H9 (cell line): ENCODE results near the gene PLXNA2. TPM values are rescaled to one million over a fixed set of nuclear protein-coding genes. Genes with fewer than 3 reads are reported as not detected.

ENCODE experiments used
- DNase-seq: peaks from one replicate; pipeline ENCODE4 v3.0.0-alpha.2; 2017
- H2AFZ ChIP-seq: one replicate; pipeline ENCODE4 v1.6.1; 2013; ENCODE audit warnings: mild to moderate bottlenecking, low read length, control low read depth, moderate library complexity
- H2AK5ac ChIP-seq: 2 replicates; pipeline ENCODE4 v1.6.1; 2013; ENCODE audit warnings: low read length, control low read depth, mixed read lengths; ENCODE audit not compliant: insufficient read length
- H2BK120ac ChIP-seq: one replicate; pipeline ENCODE4 v1.6.1; 2013; ENCODE audit warnings: low read depth, mild to moderate bottlenecking, low read length, control low read depth, inconsistent platforms; ENCODE audit not compliant: poor library complexity, severe bottlenecking
- H2BK12ac ChIP-seq: 2 replicates; pipeline ENCODE4 v1.6.1; 2013; ENCODE audit warnings: low read length, control low read depth, mixed read lengths, low read depth; ENCODE audit not compliant: insufficient read length
- H2BK15ac ChIP-seq: 2 replicates; pipeline ENCODE4 v1.6.1; 2013; ENCODE audit warnings: low read depth, low read length, control low read depth
- H2BK20ac ChIP-seq: one replicate; pipeline ENCODE4 v1.6.1; 2013; ENCODE audit warnings: low read depth, mild to moderate bottlenecking, low read length, control low read depth, inconsistent platforms; ENCODE audit not compliant: poor library complexity, severe bottlenecking
- H2BK5ac ChIP-seq: 2 replicates; pipeline ENCODE4 v1.6.1; 2013; ENCODE audit warnings: low read length, control low read depth, mixed read lengths; ENCODE audit not compliant: insufficient read length
- H3K14ac ChIP-seq: 2 replicates; pipeline ENCODE4 v1.6.1; 2013; ENCODE audit warnings: low read length, control low read depth; ENCODE audit not compliant: insufficient read depth
- H3K18ac ChIP-seq: 2 replicates; pipeline ENCODE4 v1.6.1; 2013; ENCODE audit warnings: low read depth, mild to moderate bottlenecking, mixed read lengths, low read length, control low read depth; ENCODE audit not compliant: insufficient read length
- H3K23ac ChIP-seq: 2 replicates; pipeline ENCODE4 v1.6.1; 2013; ENCODE audit warnings: low read length, control low read depth, mixed read lengths, low read depth; ENCODE audit not compliant: insufficient read length
- H3K23me2 ChIP-seq: 2 replicates; pipeline ENCODE4 v1.6.1; 2013; ENCODE audit warnings: low read depth, mild to moderate bottlenecking, mixed read lengths, low read length, control low read depth; ENCODE audit not compliant: insufficient read length, poor library complexity, severe bottlenecking
- H3K27ac ChIP-seq: 2 replicates; pipeline ENCODE4 v1.5.1; 2013; ENCODE audit warnings: low read length, control low read depth, mixed read lengths, low read depth; ENCODE audit not compliant: insufficient read length
- H3K27me3 ChIP-seq: 2 replicates; pipeline ENCODE4 v1.6.1; 2013; ENCODE audit warnings: low read length, control low read depth, inconsistent platforms; ENCODE audit not compliant: insufficient read depth
- H3K4ac ChIP-seq: 2 replicates; pipeline ENCODE4 v1.6.1; 2013; ENCODE audit warnings: low read depth, mild to moderate bottlenecking, control low read depth, inconsistent platforms, low read length, moderate library complexity
- H3K4me1 ChIP-seq: 2 replicates; pipeline ENCODE4 v1.6.1; 2013; ENCODE audit warnings: low read length, control low read depth, inconsistent platforms; ENCODE audit not compliant: insufficient read depth
- H3K4me2 ChIP-seq: 2 replicates; pipeline ENCODE4 v1.6.1; 2013; ENCODE audit warnings: low read length, control low read depth, mixed read lengths; ENCODE audit not compliant: insufficient read length, insufficient read depth
- H3K56ac ChIP-seq: 2 replicates; pipeline ENCODE4 v1.6.1; 2013; ENCODE audit warnings: low read depth, mild to moderate bottlenecking, mixed read lengths, low read length, control low read depth; ENCODE audit not compliant: insufficient read length
- H3K79me1 ChIP-seq: 2 replicates; pipeline ENCODE4 v1.6.1; 2013; ENCODE audit warnings: low read depth, mild to moderate bottlenecking, moderate library complexity, low read length, control low read depth, inconsistent platforms; ENCODE audit not compliant: insufficient read depth, poor library complexity, severe bottlenecking
- H3K79me2 ChIP-seq: 2 replicates; pipeline ENCODE4 v1.6.1; 2013; ENCODE audit warnings: low read length, control low read depth, inconsistent platforms; ENCODE audit not compliant: insufficient read depth
- H3K9ac ChIP-seq: 2 replicates; pipeline ENCODE4 v1.6.1; 2013; ENCODE audit warnings: low read length, control low read depth, mixed read lengths; ENCODE audit not compliant: insufficient read length; ENCODE audit errors: extremely low read depth
- H3K9me3 ChIP-seq: one replicate; pipeline ENCODE4 v1.6.1; 2013; ENCODE audit warnings: low read depth, low read length, inconsistent platforms; ENCODE audit not compliant: control insufficient read depth
- H3T11ph ChIP-seq: one replicate; pipeline ENCODE4 v1.6.1; 2013; ENCODE audit warnings: mild to moderate bottlenecking, low read length, control low read depth, inconsistent platforms
- H4K20me1 ChIP-seq: one replicate; pipeline ENCODE4 v1.6.1; 2013; ENCODE audit not compliant: control insufficient read depth, insufficient read length, insufficient read depth
- H4K5ac ChIP-seq: 2 replicates; pipeline ENCODE4 v1.6.1; 2013; ENCODE audit warnings: low read depth, mild to moderate bottlenecking, mixed read lengths, low read length, control low read depth; ENCODE audit not compliant: insufficient read length
- H4K8ac ChIP-seq: replicated peaks from 2 replicates; pipeline ENCODE4 v1.6.1; 2013; ENCODE audit warnings: low read length, control low read depth, mixed read lengths, low read depth; ENCODE audit not compliant: insufficient read length
- H4K91ac ChIP-seq: 2 replicates; pipeline ENCODE4 v1.6.1; 2013; ENCODE audit warnings: low read depth, mild to moderate bottlenecking, moderate library complexity, mixed read lengths, low read length, control low read depth; ENCODE audit not compliant: insufficient read length
- H3K27ac Mint-ChIP-seq, 3 experiments: 2 replicates in 2 of 3; 3 replicates in 1 of 3; pipeline ENCODE4 v1.8.0; 2020 to 2021; ENCODE audit warnings: mixed read lengths in 3 of 3, mild to moderate bottlenecking in 1 of 3, moderate library complexity in 1 of 3
- H3K27me3 Mint-ChIP-seq: 2 replicates; pipeline ENCODE4 v1.8.0; 2021; ENCODE audit warnings: low read depth, mild to moderate bottlenecking, moderate library complexity, mixed read lengths
- H3K36me3 Mint-ChIP-seq, 3 experiments: 2 replicates in 2 of 3; 3 replicates in 1 of 3; pipeline ENCODE4 v1.8.0; 2020 to 2021; ENCODE audit warnings: low read depth in 3 of 3, mixed read lengths in 3 of 3; ENCODE audit not compliant: insufficient read depth in 1 of 3
- H3K4me1 Mint-ChIP-seq, 2 experiments: 2 replicates each; pipeline ENCODE4 v1.8.0; 2020; ENCODE audit warnings: mixed read lengths in 2 of 2
- H3K4me3 Mint-ChIP-seq, 2 experiments: 2 replicates in 1 of 2; 3 replicates in 1 of 2; pipeline ENCODE4 v1.8.0; 2020 to 2021; ENCODE audit warnings: mild to moderate bottlenecking in 2 of 2, mixed read lengths in 2 of 2, moderate library complexity in 1 of 2
- H3K9me3 Mint-ChIP-seq, 2 experiments: 2 replicates in 1 of 2; 3 replicates in 1 of 2; pipeline ENCODE4 v1.8.0; 2020; ENCODE audit warnings: mild to moderate bottlenecking in 2 of 2, mixed read lengths in 2 of 2, moderate library complexity in 1 of 2
- CTCF ChIP-seq: fragments of 200-600 bp; sonication (generic); conservative IDR thresholded peaks from 3 replicates; pipeline ENCODE4 v1.8.0; 2021; ENCODE audit warnings: antibody characterized with exemption, mild to moderate bottlenecking
- WGBS: extraction: QIAGEN DNeasy Blood & Tissue Kit; methylation state at CpG from one replicate; pipeline ENCODE4 v1.1.7; 2013; ENCODE audit warnings: missing lambda C conversion rate, low lambda C conversion rate, mixed read lengths; ENCODE audit not compliant: insufficient read length; ENCODE audit errors: extremely low coverage; 5-methylcytosine and 5-hydroxymethylcytosine counted together
- total RNA-seq: library from RNA; stranded (reverse); gene quantifications from 2 replicates; pipeline ENCODE4 v1.2.1, GENCODE V29; 2021

Gene PLXNA2
- total RNA-seq, 1 experiment from 2014 or later, result 0.57 TPM

GRCh38 chr1:208137193-208137592, 107.0 kb downstream of the PLXNA2 start:
- H3K27ac Mint-ChIP-seq, result no peak overlapping the region

More at GRCh38 chr1:208137193-208137592, 107.0 kb downstream of the PLXNA2 start:
- Histone ChIP-seq H4K91ac (no peak overlapping the region), H3K27me3 (no peaks in the 10 kb centered on the region), H3K9me3 (no peaks in the 10 kb centered on the region), H3K79me1 (no peaks in the 10 kb centered on the region), H2BK5ac (no peak overlapping the region), H3K4me2 (no peak overlapping the region), H3K9ac (no peak overlapping the region), H2BK12ac (no peak overlapping the region), H2BK15ac (no peak overlapping the region), H3K14ac (no peak overlapping the region), H2BK20ac (no peak overlapping the region), H4K5ac (no peak overlapping the region), H4K20me1 (no peaks in the 10 kb centered on the region), H4K8ac (no peak overlapping the region), H3K18ac (no peak overlapping the region), H3K4me1 (peaks cover 7% of the 10 kb centered on the region), H3K56ac (no peak overlapping the region), H3K23ac (no peak overlapping the region), H3K23me2 (no peaks in the 10 kb centered on the region), H3K4ac (no peak overlapping the region), H2AK5ac (no peak overlapping the region), H3K79me2 (no peaks in the 10 kb centered on the region), H2BK120ac (no peak overlapping the region), H3K27ac (no peak overlapping the region), H2AFZ (no peak overlapping the region), H3T11ph (no peak overlapping the region)
- no peak overlapping the region; a peak in 1 of 5 replicates for H3K4me3 Mint-ChIP-seq
- H3K36me3 Mint-ChIP-seq, result no peaks in the 10 kb centered on the region
- DNase-seq, result no peak
- peaks cover 19 to 28% of the 10 kb centered on the region in 2 experiments for H3K4me1 Mint-ChIP-seq
- H3K9me3 Mint-ChIP-seq, result no peaks in the 10 kb centered on the region
- no peak for TF ChIP-seq CTCF
- no CpG with 5 or more reads among the region's 4 CpGs for WGBS
- H3K27me3 Mint-ChIP-seq, result peaks cover 5% of the 10 kb centered on the region
